HG03342 (cell line): ENCODE data around the gene TBC1D24.
"Not testable (repeated sequence)": the region's sequence is repeated elsewhere in the genome, so short reads cannot be mapped to it uniquely, and the experiment has no call there.

ENCODE experiments used
- ATAC-seq: cut with Tn5 transposase; IDR thresholded peaks from one replicate; pipeline ENCODE4 v1.9.1; 2021; ENCODE audit warnings: mild to moderate bottlenecking, moderate library complexity; ENCODE audit not compliant: unreplicated experiment

Gene TBC1D24

DNA sequence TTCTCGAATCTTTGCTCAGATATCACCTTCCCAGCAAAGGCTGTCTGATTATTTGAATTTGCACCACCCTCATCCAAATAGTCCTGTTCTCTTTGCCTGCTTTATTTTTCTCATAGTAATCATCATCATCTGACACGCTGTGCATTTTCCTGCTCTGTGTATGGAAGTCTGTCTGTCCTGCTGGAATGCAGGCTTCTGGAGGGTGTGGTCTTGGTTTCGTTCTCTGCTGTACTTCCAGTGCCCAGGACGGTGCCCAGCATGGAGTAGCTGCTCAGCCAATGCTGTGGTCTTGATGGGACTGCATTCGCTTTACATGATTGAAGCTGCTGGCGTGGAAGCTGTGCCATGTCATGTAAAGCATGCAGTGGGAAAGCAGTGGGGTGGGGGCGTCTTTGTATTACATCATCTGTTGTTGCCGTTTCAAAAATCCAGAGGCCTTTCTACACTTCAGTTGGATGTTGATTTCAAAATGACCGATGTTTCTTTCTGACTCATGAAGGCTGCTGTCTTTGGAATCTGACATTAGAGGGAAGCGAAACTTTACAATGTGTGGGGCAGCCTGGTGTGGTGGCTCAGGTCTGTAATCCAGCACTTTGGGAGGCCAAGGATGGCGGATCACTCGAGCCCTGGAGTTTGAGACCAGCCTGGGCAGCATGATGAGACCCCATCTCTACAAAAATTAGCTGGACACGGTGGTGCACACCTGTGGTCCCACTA lies 79.9 kb downstream of the TBC1D24 start:
- not testable (repeated sequence) for ATAC-seq
